AG08395 (cell line): ENCODE measurements around the gene AMZ1.

Experiments used
- DNase-seq: peaks from one replicate; pipeline ENCODE4 v3.0.0; 2012; ENCODE audit warnings: mixed read lengths, low spot score

AMZ1 gene, protein sequence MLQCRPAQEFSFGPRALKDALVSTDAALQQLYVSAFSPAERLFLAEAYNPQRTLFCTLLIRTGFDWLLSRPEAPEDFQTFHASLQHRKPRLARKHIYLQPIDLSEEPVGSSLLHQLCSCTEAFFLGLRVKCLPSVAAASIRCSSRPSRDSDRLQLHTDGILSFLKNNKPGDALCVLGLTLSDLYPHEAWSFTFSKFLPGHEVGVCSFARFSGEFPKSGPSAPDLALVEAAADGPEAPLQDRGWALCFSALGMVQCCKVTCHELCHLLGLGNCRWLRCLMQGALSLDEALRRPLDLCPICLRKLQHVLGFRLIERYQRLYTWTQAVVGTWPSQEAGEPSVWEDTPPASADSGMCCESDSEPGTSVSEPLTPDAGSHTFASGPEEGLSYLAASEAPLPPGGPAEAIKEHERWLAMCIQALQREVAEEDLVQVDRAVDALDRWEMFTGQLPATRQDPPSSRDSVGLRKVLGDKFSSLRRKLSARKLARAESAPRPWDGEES

DNA sequence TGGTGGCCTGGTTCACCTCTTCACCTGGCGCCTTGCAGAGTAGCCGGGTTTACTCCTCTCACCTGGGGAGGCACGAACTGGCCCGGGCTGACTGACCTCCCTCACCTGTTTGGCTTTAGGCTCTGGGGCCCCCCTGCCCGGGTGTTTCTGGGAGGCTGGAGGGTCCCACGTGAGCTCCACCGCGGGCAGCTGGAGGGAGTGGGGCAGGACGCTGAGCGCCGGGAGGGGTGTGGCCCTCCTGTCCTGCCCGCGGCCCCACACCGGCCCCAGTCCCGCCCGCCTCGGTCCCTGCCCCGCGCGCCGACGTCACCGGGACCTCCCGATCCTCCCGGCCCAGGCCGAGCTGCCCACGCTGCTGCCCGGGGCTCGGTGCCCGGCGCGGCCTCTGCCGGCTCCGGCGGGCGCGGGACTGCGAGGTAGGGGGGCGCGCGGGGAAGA lies at the start of gene AMZ1:
AMZ1 (plus strand) TSS at position 322 of the 438 bp plus-strand sequence. CDS start 12,250 bp downstream, outside the sequence.
- DNase-seq, result peak; percentile 56

DNA sequence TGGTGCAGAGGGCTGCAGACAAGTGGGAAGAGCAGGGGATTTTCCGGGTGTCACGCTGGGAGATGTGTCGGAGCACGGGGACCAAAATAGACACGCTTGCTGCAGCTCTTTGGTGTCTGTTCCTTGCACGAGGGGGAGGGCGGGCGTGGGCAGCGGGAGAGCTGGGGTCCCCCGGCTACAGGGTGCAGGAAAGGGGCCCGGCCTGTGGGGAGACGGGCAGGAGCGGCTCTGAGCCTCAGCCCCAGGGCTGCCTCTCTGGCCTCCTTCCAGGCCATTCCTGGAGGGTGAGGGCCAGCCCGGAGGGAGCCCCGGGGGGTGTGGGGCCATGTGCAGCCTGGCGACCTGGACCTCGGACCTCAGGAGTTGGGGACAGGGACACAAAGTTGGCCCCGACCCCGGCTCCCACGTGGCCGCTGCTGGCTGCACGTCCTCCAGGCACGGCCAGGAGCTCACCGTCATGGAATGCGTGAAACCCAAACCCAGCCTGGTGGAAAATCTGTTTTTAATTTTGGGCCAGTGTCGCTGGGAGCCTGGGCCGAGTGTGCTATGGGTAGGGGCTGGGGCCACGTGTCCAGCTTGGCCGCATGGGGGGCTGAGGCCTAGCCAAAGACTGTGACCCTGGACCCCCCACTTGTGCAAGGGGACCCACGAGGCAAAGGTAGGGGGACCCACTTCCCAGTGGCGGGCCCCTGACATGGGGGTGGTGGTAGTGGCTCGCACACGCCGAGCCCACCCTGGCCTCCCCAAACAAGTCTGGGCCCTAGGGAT lies 49.6 kb upstream of the AMZ1 start:
- peak; percentile 84 for DNase-seq

DNA sequence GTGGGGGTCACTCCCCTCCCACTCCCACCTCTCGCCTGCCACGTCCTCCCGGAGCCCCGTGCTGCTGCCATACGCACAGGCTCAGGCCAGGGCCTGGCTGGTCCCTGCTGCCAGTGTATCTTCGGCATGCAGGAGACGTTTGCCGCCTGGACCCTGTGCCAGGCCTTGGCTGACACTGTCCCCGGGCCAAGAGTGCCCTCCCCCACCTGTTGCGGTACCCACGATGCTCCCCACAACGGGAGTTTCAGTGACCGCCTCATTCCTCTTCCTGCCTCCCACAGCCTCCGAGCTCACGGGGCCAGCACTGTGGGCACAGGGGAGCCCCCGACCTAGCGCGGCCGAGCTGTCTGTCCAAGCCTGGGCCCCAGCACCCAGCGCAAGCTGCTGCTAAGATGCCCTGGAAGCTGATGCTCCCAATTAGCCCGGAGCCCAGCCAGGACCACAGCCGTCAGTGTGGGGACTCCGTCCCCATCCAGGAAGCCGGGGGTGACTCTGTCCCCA lies 48.8 kb upstream of the AMZ1 start:
- DNase-seq, result no peak

DNA sequence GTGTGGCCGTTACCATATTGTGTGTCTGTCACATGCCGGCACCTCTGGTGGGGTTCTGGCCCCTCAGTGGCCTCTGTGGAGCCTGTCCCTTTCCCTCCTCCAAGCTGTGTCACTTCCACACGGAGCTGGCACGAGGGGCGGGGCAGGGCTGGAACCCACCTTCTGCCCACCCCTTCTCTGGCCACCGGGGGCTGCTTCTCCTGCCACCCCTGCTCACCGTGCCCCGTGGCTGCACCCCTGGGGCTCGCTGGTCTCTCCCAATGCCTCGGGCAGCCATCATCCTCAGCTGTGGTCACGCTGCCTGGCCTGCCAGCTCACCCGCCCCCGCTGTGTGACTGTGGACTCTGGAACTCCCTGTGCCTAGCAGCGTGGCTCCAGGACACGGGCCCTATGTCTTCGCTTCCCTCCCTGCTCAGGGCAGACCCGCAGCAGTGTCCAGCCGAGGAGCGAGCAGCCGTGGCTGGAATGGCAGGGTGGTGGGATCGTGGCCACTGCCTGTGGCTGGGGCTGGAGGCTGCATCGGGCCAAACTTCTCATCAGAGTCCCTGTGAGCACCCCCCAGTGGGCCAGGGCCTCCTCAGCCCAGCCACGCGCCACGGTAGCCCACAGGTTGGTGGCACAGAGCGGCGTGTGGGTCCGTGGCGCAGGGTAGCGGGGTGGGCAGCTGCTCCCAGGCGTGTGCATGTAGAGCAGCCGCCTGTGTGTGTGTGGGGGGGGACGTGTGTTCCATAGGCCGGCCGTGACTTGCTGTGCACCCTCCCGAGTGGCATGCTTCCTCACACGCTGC lies 48.1 kb upstream of the AMZ1 start:
- no peak for DNase-seq

DNA sequence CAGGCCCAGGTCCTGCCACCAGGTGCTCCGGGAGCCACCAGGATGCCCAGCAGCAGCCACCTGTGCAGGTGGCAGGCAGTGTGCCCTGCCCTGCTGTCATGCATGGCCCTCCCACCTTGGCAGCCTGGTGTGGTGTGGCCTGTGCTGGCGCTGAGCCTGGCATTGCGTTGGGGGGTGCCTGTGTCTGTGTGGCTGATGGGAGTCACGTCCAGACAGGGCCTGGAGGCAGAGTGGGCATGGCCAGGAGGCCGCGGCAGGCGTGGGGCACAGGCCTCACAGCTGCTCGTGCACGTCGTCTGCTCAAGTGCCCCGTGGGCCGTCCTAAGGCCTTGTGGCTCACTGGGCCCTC lies 47.5 kb upstream of the AMZ1 start:
- DNase-seq, result no peak

DNA sequence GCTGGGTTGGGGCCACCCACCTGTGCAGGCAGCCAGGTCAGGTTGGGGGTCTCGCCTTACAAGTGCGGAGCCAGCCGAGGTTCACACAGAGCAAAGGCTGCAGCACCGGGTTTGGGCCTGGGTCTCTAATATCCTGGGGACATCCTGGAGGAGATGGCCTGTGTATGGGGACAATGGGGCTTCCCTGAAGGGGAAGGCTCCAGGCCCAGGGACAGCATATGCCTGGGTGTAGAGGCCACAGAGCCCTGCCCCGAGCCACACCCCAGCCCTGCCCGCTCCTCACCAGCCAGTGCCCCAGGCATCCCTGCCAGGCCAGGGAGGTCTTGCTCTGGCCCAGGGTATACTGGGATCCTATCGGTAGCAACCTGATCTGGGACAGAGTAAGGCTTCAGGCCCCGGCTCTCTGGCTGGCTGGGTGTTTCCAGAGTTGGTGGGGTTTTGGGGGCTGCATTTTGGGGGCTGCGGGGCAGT lies 47.1 kb upstream of the AMZ1 start:
- no peak for DNase-seq

DNA sequence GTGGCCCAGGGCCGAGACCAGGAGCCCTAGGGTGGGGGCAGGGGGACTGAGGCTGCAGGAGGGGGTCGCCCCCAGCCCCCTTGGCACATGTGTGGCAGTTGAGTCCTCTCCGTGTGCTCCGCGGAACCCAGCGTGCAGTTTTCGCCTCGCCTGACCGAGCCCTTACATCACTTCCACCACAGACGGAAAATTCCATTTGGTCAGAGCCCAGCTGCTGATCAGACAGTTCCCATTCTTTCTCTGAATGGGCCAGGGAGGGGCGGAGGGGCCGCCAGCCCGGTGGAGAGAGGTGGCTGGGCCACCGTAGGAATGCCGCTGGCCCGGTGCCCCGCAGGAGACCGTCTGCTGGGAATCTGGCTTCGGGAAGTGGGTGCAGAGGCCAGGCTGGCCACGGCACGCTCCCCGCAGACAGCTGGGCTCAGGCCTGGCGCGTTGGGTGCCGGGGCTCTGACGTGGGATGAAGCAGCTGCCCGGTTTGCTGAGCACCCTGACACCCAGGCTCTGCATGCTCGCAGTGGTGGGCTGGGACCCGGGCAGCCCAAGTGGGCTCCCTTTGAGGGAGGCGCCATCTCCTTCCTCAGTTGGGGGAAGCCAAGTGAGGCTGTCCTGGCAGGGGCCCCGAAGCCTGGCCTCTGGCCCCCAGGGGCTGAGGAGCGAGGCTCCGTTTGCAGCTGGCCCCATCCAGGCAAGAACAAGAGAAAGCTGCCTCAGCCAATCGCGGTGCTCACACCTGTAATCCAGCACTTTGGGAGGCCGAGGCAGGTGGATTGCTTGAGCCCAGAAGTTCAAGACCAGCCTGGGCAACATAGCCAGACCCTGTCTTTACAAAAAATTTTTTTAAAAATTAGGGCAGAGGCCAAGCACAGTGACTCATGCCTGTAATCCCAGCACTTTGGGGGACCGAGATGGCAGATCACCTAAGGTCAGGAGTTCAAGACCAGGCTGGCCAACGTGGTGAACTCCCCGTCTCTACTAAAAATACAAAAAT lies 46.3 kb upstream of the AMZ1 start:
- DNase-seq, result peak; percentile 94

DNA sequence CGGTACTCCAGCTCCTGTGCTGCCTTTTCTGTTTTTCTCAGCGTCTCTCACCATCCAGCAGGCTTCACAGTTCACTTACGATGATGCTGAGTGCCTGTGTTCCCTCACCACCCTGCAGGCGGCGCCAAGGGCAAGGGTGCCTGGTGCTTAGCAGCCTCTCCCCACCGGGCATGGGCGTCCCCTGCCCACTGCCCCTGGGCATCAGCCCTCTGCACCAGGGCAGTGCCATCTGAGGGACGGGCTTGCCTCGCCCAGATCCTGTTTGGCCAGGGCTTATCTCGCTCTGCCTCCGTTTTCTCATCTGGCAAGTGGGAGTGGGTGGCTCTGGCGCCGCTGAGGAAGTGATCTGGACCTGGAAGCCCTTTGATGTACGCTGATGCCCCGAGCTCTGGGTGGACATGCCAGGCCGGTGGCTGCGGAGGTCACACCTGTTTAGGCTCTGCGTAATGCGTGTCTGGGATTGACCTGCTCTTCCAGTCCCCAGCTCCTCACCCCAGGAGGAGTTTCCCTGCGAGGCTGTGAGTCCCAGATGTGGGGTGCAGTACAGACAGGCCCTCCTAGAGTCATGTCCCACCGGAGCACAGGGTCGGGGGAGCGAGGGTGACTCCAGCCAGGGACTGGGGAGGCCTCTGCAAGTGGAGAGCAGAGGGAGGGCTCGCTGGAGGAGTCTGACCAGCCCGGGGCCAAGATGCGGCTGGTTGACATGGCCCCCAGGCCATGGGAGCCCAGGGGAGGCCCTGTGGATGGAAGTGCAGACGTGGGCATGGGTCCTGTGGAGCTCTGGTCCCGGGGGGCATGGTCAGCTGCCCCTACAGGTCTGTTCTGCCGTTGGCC lies 44.4 kb upstream of the AMZ1 start:
- no peak for DNase-seq

DNA sequence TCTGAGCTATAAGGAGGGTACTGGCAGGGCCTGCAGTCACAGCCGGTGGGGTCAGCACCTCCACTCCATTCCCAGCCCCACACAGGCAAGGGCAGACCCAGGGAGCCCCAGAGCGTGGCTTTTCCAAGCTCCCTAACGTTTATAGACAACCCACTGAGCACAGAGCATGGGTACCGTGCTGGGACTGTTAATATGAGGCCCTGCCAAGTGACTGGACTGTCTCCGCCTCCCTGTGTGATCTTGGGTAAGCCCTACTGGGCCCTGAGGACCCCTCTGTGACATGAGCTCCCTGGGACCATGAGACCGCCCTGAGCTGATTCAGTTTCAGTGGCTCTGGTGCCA lies 43.8 kb upstream of the AMZ1 start:
- no peak for DNase-seq

DNA sequence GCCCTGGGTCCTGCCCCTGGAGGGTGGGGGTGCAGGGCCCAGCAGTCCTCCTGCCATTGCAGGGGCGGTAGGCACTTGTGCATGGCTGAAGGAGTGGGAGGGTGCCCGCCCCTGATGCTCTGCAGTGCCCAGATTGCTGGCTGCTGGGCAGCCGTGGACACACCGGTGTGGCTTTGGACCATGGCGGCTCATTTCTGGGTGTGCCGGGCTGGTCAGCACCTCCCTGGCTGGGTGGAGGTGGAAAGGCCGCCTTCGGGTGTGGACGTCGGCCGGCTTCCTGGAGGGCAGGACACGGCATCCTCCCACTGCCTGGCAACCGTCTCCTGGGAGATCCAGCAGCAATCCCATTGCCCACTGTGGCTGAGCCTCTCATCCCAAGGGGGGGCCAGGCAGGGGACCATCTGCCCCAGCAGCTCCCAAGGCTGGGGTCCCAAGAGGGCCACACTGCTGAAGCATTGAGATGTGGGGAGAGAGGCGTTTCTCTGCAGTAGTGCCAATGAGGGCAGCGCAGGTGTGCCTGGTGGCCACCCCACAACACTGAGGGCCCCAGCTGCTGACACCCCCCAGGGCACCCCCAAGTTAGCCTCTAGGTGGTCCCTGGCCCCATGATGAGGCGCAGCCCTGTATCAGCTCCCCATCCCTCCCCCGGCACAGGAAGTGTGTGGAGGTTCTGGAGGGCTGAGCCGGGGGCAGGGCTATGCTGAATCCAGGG lies 43.3 kb upstream of the AMZ1 start:
- no peak for DNase-seq

DNA sequence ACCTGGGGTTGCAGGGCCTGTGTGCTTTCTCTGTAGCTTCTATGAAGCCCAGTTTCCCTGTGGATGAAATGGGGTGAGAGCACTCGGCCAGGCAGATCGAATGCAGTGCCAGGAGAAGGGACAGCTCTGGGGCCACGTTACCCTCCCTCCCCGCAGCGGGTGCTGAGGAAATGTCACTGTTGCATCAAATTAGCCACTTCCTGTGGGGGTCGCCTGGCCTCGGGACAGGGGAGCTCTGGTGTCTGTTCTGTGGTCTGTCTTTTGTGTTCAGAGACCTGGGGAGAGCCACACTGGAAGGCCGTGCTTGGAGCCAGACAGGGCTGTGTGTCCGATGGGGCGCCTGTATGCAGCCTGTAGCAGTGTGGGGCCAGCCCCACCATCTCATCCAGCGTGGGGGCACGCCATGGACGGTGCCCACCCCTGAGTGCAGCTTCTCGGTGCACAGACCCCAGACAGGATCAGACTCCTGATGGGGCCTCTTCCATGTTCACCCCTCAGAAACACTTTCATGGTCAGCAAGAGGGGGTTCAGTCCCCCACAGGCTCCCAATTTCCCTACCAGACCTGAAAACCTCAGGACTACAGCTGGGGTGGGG lies 42.6 kb upstream of the AMZ1 start:
- no peak for DNase-seq

DNA sequence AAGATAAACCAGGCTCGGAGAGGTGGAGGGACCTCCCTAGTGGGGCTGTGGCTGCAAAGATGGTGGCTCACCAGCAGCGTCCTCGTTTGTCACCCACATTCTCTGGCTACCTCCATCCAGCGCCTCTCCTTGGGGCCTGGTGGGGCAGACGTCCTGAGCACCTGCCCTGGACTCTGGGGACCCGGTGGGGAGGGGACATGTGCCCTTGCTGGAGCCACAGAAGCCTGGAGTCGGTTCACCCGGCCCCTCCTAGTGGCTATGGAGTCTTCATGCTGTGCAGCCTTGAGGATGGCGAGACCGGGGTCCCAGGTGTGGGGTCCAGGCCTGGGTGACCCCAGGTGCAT lies 41.7 kb upstream of the AMZ1 start:
- no peak for DNase-seq

DNA sequence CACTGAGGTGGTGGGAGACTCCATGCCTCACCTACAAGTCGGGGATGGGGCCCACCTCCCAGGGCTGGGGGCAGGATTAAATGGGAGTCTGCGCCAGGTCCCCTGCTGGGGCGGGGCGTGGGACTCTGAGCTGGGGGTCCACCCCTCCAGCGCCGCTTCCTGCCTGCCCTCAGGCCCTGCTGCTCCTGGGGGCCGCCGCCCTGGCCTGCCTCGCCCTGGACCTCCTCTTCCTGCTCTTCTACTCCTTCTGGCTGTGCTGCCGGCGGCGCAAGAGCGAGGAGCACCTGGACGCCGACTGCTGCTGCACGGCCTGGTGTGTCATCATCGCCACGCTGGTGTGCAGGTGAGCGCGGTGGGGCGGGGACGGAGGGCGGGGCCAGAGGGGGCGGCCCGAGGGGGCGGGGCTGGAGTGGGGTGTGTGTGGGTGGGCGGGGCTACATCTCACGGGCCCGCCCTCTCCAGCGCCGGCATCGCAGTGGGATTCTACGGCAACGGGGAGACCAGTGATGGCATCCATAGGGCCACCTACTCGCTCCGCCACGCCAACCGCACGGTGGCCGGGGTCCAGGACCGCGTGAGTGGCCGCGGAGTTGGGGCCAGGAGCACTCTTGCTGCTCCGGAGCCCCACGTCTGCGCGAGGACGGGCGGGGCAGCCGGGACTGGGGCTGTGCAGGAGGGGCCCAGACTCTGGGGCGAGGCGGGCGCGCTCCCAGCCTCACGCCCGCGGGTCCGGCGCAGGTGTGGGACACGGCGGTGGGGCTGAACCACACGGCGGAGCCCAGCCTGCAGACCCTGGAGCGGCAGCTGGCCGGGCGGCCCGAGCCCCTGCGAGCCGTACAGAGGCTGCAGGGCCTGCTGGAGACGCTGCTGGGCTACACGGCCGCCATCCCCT lies 41.1 kb upstream of the AMZ1 start:
- no peak for DNase-seq

DNA sequence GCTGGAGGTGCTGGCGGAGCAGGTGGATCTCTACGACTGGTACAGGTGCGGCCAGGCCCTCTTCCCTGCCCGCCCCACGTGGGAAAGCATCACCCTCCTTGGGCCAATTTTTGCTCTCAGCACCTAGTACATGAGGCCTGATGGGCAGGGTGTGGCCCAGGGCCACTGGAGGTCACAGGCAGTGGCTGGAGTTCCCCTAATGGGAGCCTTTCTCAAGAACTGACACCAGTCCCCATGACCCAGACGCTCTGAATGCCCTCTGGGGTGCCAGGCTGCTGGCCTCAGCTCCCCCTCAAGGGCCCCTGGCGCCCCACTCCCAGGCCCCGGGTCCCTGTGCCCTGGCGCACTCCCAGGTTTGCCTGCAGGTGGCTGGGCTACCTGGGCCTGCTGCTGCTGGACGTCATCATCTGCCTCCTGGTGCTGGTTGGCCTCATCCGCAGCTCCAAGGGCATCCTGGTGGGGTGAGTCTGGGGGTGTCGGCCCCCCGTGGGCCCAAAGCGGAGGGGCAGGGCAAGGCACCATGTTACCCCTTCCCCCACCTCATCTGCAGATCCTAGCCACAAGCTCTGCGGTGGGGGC lies 40.3 kb upstream of the AMZ1 start:
- no peak for DNase-seq

DNA sequence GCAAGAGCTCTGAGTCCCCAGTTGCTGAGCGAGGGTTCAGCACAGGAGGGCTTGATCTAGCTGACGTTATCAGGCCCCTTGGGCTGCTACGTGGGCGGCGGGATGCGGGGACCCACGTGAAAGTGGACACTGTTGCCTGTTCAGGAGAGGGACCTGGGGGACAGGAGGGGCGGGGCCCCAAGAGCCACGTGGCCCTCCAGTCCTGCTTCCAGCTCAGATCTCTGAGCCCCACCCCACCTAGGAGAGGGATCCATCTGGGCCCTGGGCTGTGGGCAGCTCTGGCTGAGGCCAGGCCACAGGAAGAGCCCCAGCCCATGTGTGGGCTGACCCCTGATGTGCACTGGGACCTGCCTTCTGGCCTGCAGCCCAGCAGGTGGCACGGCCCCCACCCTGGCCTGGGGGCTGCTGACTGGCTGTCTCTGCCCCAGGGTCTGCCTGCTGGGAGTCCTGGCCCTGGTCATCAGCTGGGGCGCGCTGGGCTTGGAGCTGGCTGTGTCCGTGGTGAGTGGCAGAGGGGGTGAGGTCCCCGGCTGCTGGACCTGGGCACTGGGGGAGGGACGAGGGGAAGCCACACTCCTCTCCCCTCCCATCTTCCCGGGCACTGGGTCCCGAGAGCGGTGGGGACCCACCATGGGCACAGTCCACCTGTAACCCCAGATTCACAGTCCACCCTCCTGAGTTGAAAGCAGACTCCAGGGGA lies 38.7 kb upstream of the AMZ1 start:
- DNase-seq, result no peak

DNA sequence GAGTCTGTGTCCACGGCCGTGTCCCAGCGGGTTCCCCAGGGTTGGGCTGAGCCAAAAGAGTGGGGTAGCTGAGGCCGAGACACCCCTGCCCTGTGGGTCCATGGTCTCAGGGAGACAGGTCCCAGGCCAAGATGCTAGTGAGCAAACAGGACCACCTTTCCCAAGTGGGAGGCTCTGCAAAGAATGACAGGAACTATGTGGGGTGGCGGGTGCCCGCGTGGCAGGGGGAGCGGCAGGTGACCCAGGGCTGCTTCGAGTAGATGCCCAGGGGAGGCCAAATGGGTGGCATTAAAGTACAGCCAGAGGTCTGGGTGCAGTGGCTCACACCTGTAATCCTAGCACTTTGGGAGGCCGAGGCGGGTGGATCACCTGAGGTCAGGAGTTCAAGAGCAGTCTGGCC lies 38.0 kb upstream of the AMZ1 start:
- DNase-seq, result no peak

DNA sequence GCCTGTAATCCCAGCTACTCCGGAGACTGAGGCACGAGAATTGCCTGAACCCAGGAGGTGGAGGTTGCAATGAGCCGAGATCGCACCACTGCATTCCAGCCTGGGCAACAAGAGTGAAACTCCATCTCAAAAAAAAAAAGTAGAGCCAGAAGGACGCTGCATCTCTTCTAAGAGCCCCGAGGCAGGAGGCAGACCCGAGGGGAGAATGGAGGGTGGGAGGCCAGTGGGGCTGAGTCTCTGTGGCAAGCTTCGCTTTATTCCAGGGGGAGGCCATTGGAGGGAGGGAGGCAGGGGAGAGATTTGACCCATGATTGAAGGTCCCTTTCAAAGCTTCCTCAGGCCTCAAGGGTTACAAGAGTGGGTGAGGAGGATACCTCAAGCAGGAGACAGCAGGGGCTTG lies 37.6 kb upstream of the AMZ1 start:
- no peak for DNase-seq
